Cardiac septum (tissue), 1 donor: ENCODE measurements around the gene SPATA3. TPM values are rescaled to one million over a fixed set of nuclear protein-coding genes. Genes with fewer than 3 reads are reported as not detected.
"Not testable (repeated sequence)": the region's sequence is repeated elsewhere in the genome, so short reads cannot be mapped to it uniquely, and the experiment has no call there.

Experiments
- DNase-seq: peaks from one replicate; pipeline ENCODE4 v3.0.0-alpha.2; 2020; ENCODE audit warnings: low spot score
- intact Hi-C: fragments of 100-400 bp; cut with DNase I; formaldehyde crosslinking; loops from one replicate; pipeline ENCODE4 v1.14.0; 2022
- total RNA-seq: library from RNA; stranded (reverse); fragmentation: NEBNext Ultra II Directional; extraction: Animal tissue kit (Norgen Biotek cat#: 25700); gene quantifications from one replicate; pipeline ENCODE4 v1.2.1, GENCODE V29; 2021
- donor health status: DM: no; HTN: no; CAD: no.

Gene SPATA3
- total RNA-seq, 1 donor from 2014 or later = not detected

DNA sequence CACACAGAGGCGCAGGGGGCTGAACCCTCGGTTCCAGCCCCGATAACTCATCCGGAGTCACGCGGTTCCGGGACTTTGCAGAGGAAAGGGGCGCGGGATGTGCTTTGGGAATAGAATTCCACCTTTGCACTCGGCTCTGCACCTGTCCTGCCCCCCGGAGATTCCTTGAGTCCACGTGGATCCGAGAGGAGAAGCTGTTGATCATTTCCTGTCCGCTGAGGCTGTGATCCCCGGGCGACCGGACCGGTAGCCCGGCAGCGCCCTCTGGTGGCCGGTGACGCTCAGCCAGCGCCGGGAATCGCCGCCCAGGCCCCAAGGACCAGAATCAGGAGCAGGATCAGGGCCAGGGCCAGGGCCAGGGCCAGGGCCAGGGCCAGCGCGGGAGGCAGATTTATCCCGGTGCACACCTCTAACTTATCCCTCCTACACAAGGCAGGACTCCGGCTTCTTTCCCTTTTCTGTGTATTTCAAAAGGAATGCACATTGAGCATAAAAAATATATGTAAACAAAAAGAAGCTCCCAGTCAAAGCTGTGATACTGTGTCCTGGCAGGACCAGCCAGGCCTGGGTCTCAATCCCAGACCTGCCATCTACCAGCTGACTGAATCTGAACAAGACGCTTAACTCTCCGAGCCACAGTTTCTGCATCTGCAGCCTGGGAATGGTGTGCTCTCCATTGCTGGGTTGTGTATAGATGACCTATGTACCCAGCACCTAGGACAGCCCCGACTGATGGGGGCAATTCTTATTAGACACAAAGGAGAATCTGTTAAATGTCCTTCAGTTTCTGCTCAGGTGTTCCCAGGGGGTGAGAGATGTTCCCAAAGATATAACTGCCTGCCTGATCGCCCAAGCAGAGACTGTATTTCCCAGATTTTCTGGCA is 8.5 kb upstream of the SPATA3 start:
- DNase-seq = peak; percentile 90
- intact Hi-C loops = loop anchor here (1.0 to 5.0 kb wide), 3 partner anchors 85 to 163 kb away; no protein-coding TSS in a partner anchor

DNA sequence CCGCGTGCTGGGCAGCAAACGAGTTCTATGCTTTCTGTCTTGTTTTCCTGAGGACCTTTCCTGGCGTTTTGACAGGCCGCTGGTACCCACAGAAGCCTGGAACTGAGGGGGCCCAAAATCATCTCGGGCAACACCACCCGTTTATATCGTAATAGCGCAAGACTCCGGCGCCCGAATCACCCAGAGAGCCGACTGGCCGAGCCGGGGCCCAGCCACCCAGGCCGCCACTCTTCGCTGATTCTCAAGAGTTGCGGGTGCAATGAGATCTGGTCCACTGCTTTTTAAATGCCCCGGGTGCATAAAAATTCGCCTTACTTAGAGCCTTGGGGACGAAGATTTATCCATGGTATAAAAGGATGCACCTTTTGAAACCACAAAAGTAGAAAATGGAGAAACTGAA is 6.2 kb upstream of the SPATA3 start:
- intact Hi-C loops = loop anchor here (5.0 kb wide), 1 partner anchor 87 kb away; no protein-coding TSS in a partner anchor
- DNase-seq = no peak

DNA sequence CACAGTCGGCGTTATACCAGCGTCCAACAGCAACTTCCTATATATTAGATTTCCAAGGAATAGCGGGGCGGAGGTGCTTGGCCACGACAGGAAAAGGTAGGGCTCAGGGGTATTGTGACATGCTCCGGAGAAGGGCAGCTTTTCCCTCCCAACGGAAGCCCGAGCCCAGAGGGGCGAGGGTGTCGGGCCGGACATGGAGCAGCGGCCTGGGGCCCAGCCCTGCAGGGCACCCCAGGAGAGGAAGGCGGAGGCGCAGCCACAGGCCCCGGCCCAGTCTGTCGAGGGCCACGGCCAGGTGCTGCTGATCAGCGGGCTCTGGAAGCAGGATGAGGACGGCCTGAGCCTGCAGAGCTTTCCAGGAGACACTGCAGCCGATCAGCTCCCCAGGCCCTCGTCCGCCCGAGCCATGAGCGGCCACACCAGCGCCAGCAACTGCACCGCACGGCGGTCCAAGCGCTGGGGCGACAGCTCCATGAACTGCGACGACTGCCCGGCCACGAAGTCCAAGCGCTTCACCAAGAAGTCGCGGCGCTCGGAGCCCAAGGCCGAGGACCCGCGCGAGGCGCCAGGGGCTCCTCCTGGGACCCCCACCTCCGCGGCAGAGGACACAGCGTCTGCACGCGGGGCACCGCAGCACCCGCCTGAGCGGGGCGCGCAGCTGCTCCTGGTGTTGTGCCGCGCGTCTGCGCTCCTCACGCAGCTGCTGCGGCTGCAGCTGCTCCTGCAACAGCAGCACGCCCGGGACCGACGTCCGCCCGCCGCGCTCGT is 5.6 kb upstream of the SPATA3 start:
- intact Hi-C loops = no loop called here
- no peak for DNase-seq

GRCh38 chr2:230990899-230991150 is 5.1 kb upstream of the SPATA3 start:
- intact Hi-C loops = no loop called here
- DNase-seq = peak; percentile 15

DNA sequence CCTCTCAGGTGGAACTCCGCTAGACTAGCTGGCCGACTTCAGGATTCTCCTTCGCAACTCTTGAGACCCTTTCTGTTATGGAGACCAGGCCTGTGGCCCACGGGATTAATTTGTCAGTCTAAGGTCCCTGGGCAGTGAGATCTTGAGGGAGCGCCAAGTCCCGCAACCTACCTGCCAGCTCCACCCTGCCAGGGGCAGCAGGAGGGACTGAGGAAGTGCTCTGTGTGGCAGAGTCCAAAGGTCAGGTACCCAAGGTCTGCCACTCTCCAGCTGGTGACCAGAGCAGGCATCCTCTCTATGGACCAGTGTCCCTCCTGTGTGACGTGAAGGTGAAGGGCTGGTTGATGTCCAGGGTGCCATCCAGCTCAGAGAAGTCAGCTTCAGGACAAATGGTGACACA is 4.3 kb upstream of the SPATA3 start:
- peak; percentile 27 for DNase-seq
- intact Hi-C loops = no loop called here

GRCh38 chr2:230996661-230997060 is 740 bp downstream of the SPATA3 start:
- intact Hi-C loops = no loop called here
- DNase-seq = no peak

DNA sequence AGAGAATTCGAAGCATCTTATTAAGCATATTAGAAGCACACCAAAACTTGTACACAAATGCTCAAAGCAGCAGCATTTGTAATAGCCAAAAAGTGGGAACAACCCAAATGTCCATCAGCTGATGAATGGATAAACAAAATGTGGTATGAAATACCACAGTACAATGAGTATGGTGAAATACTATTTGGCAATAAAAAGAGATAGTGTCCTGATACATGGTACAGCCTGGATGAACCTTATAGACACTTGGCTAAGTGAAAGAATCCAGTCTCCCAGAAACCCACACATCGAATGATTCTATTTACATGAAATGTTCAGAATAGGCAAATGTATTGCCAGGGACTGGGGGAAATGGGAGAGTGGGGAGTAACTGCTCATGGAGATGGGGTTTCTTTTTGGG is 3.0 kb downstream of the SPATA3 start:
- no peak for DNase-seq
- intact Hi-C loops = no loop called here

GRCh38 chr2:230999477-230999876 is 3.6 kb downstream of the SPATA3 start:
- DNase-seq = no peak
- intact Hi-C loops = no loop called here

GRCh38 chr2:231000211-231000904 is 4.4 kb downstream of the SPATA3 start:
- intact Hi-C loops = no loop called here
- DNase-seq = no peak

DNA sequence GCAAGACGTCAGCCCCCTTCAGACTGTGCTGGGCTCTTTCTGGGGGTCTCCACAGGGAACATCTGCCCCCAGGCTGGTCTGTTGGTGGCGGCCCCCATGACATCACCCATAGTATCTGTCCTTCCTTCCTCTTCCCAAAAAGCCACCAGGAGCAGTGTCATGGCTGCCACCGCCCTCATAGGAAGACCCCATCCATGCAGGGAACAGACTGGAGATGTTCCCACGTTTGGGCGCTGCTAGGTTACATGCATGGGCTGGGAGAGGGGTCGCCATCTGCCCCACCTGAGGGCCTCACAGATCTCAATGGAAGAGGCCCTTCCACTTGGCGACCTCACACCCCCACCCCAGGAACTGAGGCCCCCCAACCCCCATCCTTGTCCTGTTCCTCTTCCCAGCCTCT is 5.1 kb downstream of the SPATA3 start:
- no peak for DNase-seq
- intact Hi-C loops = no loop called here

DNA sequence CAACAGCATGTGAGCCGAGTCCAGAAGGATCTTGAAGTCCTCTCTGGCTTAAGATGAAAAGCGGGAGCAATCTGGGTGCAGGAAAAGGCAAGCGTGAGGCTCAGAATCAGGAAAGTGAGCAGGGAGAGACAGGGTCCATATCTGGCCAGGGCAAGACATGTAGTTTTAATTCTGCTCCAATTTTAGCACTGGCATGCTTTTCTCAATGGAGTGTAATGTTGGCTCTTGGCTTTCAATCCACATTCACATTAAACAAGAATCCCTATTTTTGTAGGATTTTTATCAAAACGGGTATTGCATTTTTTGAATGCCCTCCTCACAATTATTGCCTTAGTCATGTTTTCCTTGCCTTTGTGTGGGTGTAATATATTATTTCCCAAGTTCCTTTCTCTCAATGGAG is 6.0 kb downstream of the SPATA3 start:
- intact Hi-C loops = no loop called here
- no peak for DNase-seq

- intact Hi-C loops = no loop called here
- DNase-seq = no peak
These were observed 6.7 kb downstream of the SPATA3 start for GRCh38 chr2:231002641-231003040.

DNA sequence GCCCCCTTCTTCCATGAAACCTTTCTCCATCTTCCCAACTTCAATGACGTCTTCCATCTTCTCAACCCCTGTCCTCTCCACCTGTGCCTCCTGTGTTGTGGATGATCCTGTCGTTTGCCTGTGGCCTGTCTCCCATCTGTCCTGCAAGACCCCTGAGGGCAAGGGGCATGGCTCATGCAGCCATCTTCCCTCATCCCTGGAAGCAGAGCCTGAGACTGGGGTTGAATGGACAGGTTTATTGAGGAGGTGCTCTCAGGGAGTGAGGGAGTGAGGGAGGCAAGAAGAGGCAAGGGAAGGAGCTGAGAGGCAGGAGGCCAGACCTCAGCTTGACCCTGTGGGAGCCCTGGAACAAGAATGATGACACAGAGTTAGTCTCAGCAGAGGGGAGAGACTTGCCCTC is 7.3 kb downstream of the SPATA3 start:
- DNase-seq = no peak
- intact Hi-C loops = no loop called here

DNA sequence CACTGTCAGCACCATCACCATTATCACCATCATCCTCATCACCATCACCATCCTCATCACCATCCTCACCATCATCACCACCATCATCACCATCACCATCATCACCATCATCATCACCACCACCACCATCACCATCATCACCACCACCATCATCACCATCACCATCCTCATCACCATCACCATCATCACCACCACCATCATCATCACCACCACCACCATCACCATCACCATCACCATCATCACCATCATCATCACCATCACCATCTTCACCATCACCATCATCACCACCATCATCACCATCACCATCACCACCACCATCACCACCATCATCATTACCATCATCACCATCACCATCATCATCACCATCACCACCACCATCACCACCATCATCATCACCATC is 9.0 kb downstream of the SPATA3 start:
- intact Hi-C loops, DNase-seq: not testable (repeated sequence)

DNA sequence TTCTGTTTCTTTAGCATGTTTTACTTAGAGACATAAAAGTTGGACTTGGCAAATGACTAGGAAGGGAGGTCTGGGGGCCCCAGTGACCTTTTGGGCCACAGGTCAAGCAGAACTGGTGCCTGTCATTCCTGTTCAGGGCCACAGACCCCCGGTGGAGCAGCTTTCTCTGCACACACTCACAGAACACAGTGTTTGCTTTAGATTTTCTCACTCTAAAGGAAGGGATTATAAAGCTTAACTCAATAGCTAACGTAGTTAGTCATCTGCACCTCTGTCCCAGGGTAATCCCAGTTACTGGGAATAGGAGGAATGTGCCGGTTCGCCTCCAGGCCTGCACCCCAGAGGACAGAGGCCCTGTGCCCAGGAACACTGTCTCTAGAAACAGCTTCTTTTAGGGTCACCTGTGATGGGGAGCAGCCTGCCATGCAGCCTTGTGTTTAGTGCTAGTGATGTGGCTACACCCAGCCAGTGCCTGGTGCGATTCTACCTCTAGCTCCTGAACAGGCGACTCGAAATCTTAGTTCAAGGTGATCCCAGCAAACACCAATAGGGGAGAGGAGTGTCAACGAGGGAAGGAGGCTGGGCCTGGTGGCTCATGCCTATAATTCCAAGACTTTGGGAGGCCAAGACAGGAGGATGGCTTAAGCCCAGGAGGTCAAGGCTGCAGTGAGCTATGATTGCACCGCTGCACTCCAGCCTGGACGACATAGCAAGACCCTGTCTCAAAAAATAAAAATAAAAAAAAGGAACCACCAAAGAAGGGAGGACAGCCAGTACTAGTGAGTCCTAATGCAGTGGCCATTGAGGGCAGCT is 11.6 kb downstream of the SPATA3 start:
- no peak for DNase-seq
- intact Hi-C loops = no loop called here

- intact Hi-C loops = no loop called here
- no peak for DNase-seq
These were observed 12.2 kb downstream of the SPATA3 start for GRCh38 chr2:231008131-231008530.

GRCh38 chr2:231009236-231009919 is 13.5 kb downstream of the SPATA3 start:
- intact Hi-C loops = no loop called here
- DNase-seq = no peak

DNA sequence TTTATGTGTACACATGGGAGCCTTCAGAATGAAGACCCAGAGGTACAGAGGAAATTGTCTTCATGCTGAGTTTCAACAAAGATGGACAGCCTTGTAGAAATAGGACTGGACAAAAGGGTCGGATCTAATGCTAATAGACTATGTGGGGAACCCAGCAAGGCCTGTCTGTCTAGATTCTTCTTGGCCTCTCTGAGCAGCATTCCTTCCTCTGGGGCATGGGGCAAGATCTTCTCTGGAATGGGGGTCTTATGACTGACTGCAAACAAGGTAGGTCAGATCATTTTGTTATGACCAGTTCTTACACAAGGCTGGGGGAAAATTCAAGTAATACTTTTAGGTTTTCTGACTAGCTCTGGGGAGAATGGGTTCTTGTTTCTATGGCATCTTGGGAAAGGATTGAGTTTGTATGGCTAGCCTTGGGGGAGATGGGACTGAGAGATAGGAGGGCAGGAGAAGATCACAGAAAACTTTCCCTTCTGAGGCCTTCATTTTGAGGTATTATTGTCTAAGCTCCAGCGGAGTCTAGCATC is 14.3 kb downstream of the SPATA3 start:
- intact Hi-C loops = no loop called here
- no peak for DNase-seq

- DNase-seq = no peak
- intact Hi-C loops = no loop called here
These were observed 15.6 kb downstream of the SPATA3 start for GRCh38 chr2:231011526-231011925.
